Transverse colon (tissue), 3 donors: Measurements from ENCODE around the gene DDAH1.

ENCODE experiments used
- CTCF ChIP-seq, 5 experiments: fragments of 200-600 bp in 3 of 5; fragments of 450-650 bp in 2 of 5; sonication (generic) in 3 of 5; IDR thresholded peaks; 1 replicate in 2 of 5; 2 replicates in 3 of 5; pipeline ENCODE4 v1.5.1; 2016 to 2017; ENCODE audit warnings: antibody characterized with exemption in 5 of 5, inconsistent platforms in 3 of 5, mild to moderate bottlenecking in 2 of 5, moderate library complexity in 1 of 5
- POLR2A ChIP-seq: fragments of 450-650 bp; IDR thresholded peaks from one replicate; pipeline ENCODE4 v1.6.1; 2016; ENCODE audit warnings: antibody characterized with exemption, mild to moderate bottlenecking, moderate library complexity

DNA sequence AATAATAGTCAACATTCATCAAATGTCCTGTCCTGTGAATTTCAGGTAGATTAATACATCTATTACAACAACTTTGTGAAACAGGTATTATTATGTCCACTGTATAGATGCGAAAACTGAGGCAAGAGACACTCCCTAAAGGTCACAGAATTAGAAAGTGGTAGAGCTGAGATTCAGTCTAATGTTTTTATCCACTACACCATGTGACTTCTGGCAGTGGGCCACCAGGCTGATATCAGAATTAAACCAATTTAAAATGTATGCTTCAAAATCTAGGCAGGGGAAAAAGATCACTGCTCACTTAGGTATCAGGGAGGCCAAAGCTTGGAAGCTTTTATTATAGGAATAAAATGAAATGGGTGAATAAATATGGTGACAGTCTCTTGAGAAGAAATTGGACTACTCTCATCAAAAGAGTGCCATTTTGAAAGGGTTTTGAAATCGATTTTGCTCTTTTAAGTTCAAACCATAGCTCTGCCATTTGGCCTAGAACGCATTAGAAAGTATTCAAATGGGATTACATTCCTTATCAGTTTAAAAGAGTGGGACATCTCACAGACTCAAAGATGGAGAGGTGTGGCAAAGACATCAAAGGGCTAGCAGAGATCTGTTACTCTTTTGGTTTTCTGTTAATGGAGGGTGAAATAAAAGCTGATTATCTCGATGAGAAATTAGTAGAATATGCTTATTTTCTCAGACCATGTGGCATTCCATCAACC, 1.9 kb downstream of the DDAH1 start:
- TF ChIP-seq CTCF (IDR thresholded peaks at IDR 0.05), result no peak
- no peak for TF ChIP-seq POLR2A
